T-helper 17 cell (primary cell): ENCODE measurements around the gene RTN4RL1. TPM values are rescaled to one million over a fixed set of nuclear protein-coding genes. Genes with fewer than 3 reads are reported as not detected.

Source experiments
- ATAC-seq: fragments of 150-1000 bp; cut with Tn5 transposase; 2 replicates; pipeline ENCODE4 v1.10.0; 2021; ENCODE audit warnings: mild to moderate bottlenecking, moderate library complexity
- DNase-seq, 3 donors: peaks; one replicate each; pipeline versions ENCODE4 v3.0.0 to v3.0.0-alpha.2; 2020 to 2021
- H3K9me3 ChIP-seq: one replicate; pipeline ENCODE4 v1.7.0; 2013; ENCODE audit warnings: low read length, mild to moderate bottlenecking; ENCODE audit not compliant: control insufficient read depth, poor library complexity, severe bottlenecking
- H3K27ac Mint-ChIP-seq: one replicate; pipeline ENCODE4 v1.8.0; 2022; ENCODE audit warnings: mild to moderate bottlenecking, moderate library complexity, mixed read lengths
- H3K27me3 Mint-ChIP-seq: one replicate; pipeline ENCODE4 v1.8.0; 2022; ENCODE audit warnings: mixed read lengths
- H3K36me3 Mint-ChIP-seq: one replicate; pipeline ENCODE4 v1.8.0; 2022; ENCODE audit warnings: low read depth, mixed read lengths
- H3K4me1 Mint-ChIP-seq: one replicate; pipeline ENCODE4 v1.8.0; 2022; ENCODE audit warnings: mild to moderate bottlenecking, mixed read lengths
- H3K4me3 Mint-ChIP-seq: one replicate; pipeline ENCODE4 v1.8.0; 2022; ENCODE audit warnings: mild to moderate bottlenecking, moderate library complexity, mixed read lengths
- total RNA-seq, 4 donors: library from RNA in 2 of 4; stranded (reverse) in 2 of 4; gene quantifications; one replicate each; pipeline ENCODE4 v1.2.3 and lab custom pipeline; 2022 to 2026

The RTN4RL1 gene
- total RNA-seq, 2 donors from 2014 or later = 0.21 to 0.90 TPM

GRCh38 chr17:2047590-2047989, 22.5 kb upstream of the RTN4RL1 start:
- ATAC-seq = no peak
- Mint-ChIP-seq H3K36me3 (no peaks in the 10 kb centered on the region), H3K4me1 (peaks cover 21% of the 10 kb centered on the region), H3K4me3 (no peak overlapping the region), H3K27me3 (no peaks in the 10 kb centered on the region), H3K27ac (no peak overlapping the region)
- DNase-seq = no peak
- H3K9me3 ChIP-seq = no peaks in the 10 kb centered on the region

GRCh38 chr17:2044263-2044894, 19.2 kb upstream of the RTN4RL1 start:
- Mint-ChIP-seq H3K4me1 (peaks cover 16% of the 10 kb centered on the region), H3K27me3 (no peaks in the 10 kb centered on the region), H3K4me3 (peak overlapping the region; percentile 57), H3K36me3 (no peaks in the 10 kb centered on the region), H3K27ac (peak overlapping the region; percentile 70)
- ATAC-seq (no peak), DNase-seq (no peak)
- H3K9me3 ChIP-seq = no peaks in the 10 kb centered on the region

GRCh38 chr17:2043785-2044184, 18.7 kb upstream of the RTN4RL1 start:
- H3K9me3 ChIP-seq = no peaks in the 10 kb centered on the region
- H3K4me3 Mint-ChIP-seq = no peak overlapping the region
- H3K27ac Mint-ChIP-seq = peak overlapping the region; percentile 95
- H3K4me1 Mint-ChIP-seq = peaks cover 14% of the 10 kb centered on the region
- H3K36me3 Mint-ChIP-seq = no peaks in the 10 kb centered on the region
- ATAC-seq (no peak), DNase-seq (no peak)
- no peaks in the 10 kb centered on the region for H3K27me3 Mint-ChIP-seq

- DNase-seq (no peak), ATAC-seq (no peak)
- H3K27ac Mint-ChIP-seq = peak overlapping the region; percentile 95
- H3K4me1 Mint-ChIP-seq = peaks cover 14% of the 10 kb centered on the region
- H3K4me3 Mint-ChIP-seq = peak overlapping the region; percentile 94
- H3K9me3 ChIP-seq = no peaks in the 10 kb centered on the region
- H3K27me3 Mint-ChIP-seq = no peaks in the 10 kb centered on the region
- no peaks in the 10 kb centered on the region for H3K36me3 Mint-ChIP-seq
Measured at GRCh38 chr17:2042933-2043332, 17.8 kb upstream of the RTN4RL1 start.

- peaks cover 14% of the 10 kb centered on the region for H3K4me1 Mint-ChIP-seq
- no peaks in the 10 kb centered on the region for H3K27me3 Mint-ChIP-seq
- peak overlapping the region; percentile 94 for H3K4me3 Mint-ChIP-seq
- H3K9me3 ChIP-seq = no peaks in the 10 kb centered on the region
- ATAC-seq (no peak), DNase-seq (no peak)
- no peaks in the 10 kb centered on the region for H3K36me3 Mint-ChIP-seq
- peak overlapping the region; percentile 95 for H3K27ac Mint-ChIP-seq
Measured at GRCh38 chr17:2042390-2042847, 17.3 kb upstream of the RTN4RL1 start.

- ATAC-seq (peak; percentile 92), DNase-seq (peak; percentile 95 to 97 (median 97))
- Mint-ChIP-seq H3K4me3 (peak within 1 kb of the TSS; percentile 94), H3K27me3 (no peaks in the 10 kb centered on the region), H3K27ac (peak within 1 kb of the TSS; percentile 95), H3K36me3 (peaks cover 2% of the 10 kb centered on the region), H3K4me1 (peaks cover 14% of the 10 kb centered on the region)
- H3K9me3 ChIP-seq = no peaks in the 10 kb centered on the region
Measured at GRCh38 chr17:2041561-2042389, 16.6 kb upstream of the RTN4RL1 start, which contains the start of gene OVCA2. Gene OVCA2, plus strand, starts transcription at chr17:2042022. Its CDS starts 26 bp downstream, at chr17:2042048.

GRCh38 chr17:2040942-2041560, 15.9 kb upstream of the RTN4RL1 start:
- DNase-seq (no peak), ATAC-seq (no peak)
- Mint-ChIP-seq H3K27ac (peak overlapping the region; percentile 74), H3K4me3 (peak overlapping the region; percentile 94), H3K4me1 (peaks cover 14% of the 10 kb centered on the region), H3K27me3 (no peaks in the 10 kb centered on the region), H3K36me3 (peaks cover 2% of the 10 kb centered on the region)
- no peaks in the 10 kb centered on the region for H3K9me3 ChIP-seq

GRCh38 chr17:2040219-2040827, 15.2 kb upstream of the RTN4RL1 start:
- no peaks in the 10 kb centered on the region for H3K9me3 ChIP-seq
- Mint-ChIP-seq H3K36me3 (peaks cover 2% of the 10 kb centered on the region), H3K27me3 (no peaks in the 10 kb centered on the region), H3K4me3 (no peak overlapping the region), H3K27ac (peak overlapping the region; percentile 74), H3K4me1 (peaks cover 14% of the 10 kb centered on the region)
- ATAC-seq (no peak), DNase-seq (no peak)

GRCh38 chr17:2037155-2037554, 12.0 kb upstream of the RTN4RL1 start:
- Mint-ChIP-seq H3K27ac (no peak overlapping the region), H3K36me3 (peaks cover 2% of the 10 kb centered on the region), H3K4me1 (peaks cover 2% of the 10 kb centered on the region), H3K4me3 (no peak overlapping the region), H3K27me3 (no peaks in the 10 kb centered on the region)
- no peaks in the 10 kb centered on the region for H3K9me3 ChIP-seq
- DNase-seq (no peak), ATAC-seq (no peak)

GRCh38 chr17:2035541-2036488, 10.7 kb upstream of the RTN4RL1 start:
- Mint-ChIP-seq H3K36me3 (peaks cover 2% of the 10 kb centered on the region), H3K27me3 (no peaks in the 10 kb centered on the region), H3K27ac (peak overlapping the region; percentile 4), H3K4me3 (no peak overlapping the region), H3K4me1 (peaks cover 2% of the 10 kb centered on the region)
- ATAC-seq (no peak), DNase-seq (no peak)
- no peaks in the 10 kb centered on the region for H3K9me3 ChIP-seq

- H3K4me3 Mint-ChIP-seq = no peak overlapping the region
- no peak overlapping the region for H3K27ac Mint-ChIP-seq
- no peaks in the 10 kb centered on the region for H3K9me3 ChIP-seq
- DNase-seq (no peak), ATAC-seq (no peak)
- no peaks in the 10 kb centered on the region for H3K27me3 Mint-ChIP-seq
- H3K36me3 Mint-ChIP-seq = peaks cover 2% of the 10 kb centered on the region
- peaks cover 7% of the 10 kb centered on the region for H3K4me1 Mint-ChIP-seq
Measured at GRCh38 chr17:2034806-2035540, 9.8 kb upstream of the RTN4RL1 start.

- ATAC-seq (no peak), DNase-seq (no peak)
- no peaks in the 10 kb centered on the region for H3K27me3 Mint-ChIP-seq
- H3K9me3 ChIP-seq = no peaks in the 10 kb centered on the region
- H3K36me3 Mint-ChIP-seq = peaks cover 2% of the 10 kb centered on the region
- H3K27ac Mint-ChIP-seq = no peak overlapping the region
- peaks cover 8% of the 10 kb centered on the region for H3K4me1 Mint-ChIP-seq
- no peak overlapping the region for H3K4me3 Mint-ChIP-seq
Measured at GRCh38 chr17:2034157-2034556, 9.0 kb upstream of the RTN4RL1 start.
